Spleen (tissue), 7 donors: ENCODE data around the gene CLCN6.

Experiments used
- POLR2A ChIP-seq, 3 donors: fragments of 450-650 bp; IDR thresholded peaks; one replicate each; pipeline ENCODE4 v1.5.1; 2017; ENCODE audit warnings: antibody characterized with exemption in 3 of 3, mild to moderate bottlenecking in 1 of 3
- POLR2AphosphoS5 ChIP-seq, 3 donors: sonication (generic); formaldehyde crosslinking; IDR thresholded peaks; one replicate each; pipeline ENCODE4 v1.5.1; 2017; ENCODE audit warnings: antibody characterized with exemption in 3 of 3
- TF ChIP-seq, protein P1 (sequence below), 11 experiments: fragments of 200-600 bp in 7 of 11; fragments of 450-650 bp in 4 of 11; sonication (generic) in 4 of 11; IDR thresholded peaks in 8 of 11; conservative IDR thresholded peaks in 3 of 11; 1 replicate in 7 of 11; 2 replicates in 4 of 11; pipeline versions ENCODE4 v1.4.0 to v1.8.0; 2016 to 2021; ENCODE audit warnings: antibody characterized with exemption in 11 of 11, inconsistent platforms in 4 of 11, mild to moderate bottlenecking in 1 of 11
- donor health status: DM: no; HTN: no; CAD: no; lungs with moderate emphysema.
- donor health status: DM: no; HTN: no; CAD: no.
- donor health status: DM: no; HTN: no; CAD: no.

GRCh38 chr1:11799896-11800295, 6.1 kb upstream of the CLCN6 start:
- TF ChIP-seq, protein P1, sequence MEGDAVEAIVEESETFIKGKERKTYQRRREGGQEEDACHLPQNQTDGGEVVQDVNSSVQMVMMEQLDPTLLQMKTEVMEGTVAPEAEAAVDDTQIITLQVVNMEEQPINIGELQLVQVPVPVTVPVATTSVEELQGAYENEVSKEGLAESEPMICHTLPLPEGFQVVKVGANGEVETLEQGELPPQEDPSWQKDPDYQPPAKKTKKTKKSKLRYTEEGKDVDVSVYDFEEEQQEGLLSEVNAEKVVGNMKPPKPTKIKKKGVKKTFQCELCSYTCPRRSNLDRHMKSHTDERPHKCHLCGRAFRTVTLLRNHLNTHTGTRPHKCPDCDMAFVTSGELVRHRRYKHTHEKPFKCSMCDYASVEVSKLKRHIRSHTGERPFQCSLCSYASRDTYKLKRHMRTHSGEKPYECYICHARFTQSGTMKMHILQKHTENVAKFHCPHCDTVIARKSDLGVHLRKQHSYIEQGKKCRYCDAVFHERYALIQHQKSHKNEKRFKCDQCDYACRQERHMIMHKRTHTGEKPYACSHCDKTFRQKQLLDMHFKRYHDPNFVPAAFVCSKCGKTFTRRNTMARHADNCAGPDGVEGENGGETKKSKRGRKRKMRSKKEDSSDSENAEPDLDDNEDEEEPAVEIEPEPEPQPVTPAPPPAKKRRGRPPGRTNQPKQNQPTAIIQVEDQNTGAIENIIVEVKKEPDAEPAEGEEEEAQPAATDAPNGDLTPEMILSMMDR (IDR thresholded peaks at IDR 0.05 in 8 of 11, conservative IDR thresholded peaks at IDR 0.05 in 3 of 11) = no peak
- no peak for TF ChIP-seq POLR2A (IDR thresholded peaks at IDR 0.05)
- no peak for TF ChIP-seq POLR2AphosphoS5 (IDR thresholded peaks at IDR 0.05)
